Measurements from ENCODE around the gene C1QB. TPM values are rescaled to one million over a fixed set of nuclear protein-coding genes. Genes with fewer than 3 reads are reported as not detected.

Gene C1QB
- total and polyA plus RNA-seq, 2 of the 4 experiments (the other 2 are of a cell fraction), result not detected

DNA sequence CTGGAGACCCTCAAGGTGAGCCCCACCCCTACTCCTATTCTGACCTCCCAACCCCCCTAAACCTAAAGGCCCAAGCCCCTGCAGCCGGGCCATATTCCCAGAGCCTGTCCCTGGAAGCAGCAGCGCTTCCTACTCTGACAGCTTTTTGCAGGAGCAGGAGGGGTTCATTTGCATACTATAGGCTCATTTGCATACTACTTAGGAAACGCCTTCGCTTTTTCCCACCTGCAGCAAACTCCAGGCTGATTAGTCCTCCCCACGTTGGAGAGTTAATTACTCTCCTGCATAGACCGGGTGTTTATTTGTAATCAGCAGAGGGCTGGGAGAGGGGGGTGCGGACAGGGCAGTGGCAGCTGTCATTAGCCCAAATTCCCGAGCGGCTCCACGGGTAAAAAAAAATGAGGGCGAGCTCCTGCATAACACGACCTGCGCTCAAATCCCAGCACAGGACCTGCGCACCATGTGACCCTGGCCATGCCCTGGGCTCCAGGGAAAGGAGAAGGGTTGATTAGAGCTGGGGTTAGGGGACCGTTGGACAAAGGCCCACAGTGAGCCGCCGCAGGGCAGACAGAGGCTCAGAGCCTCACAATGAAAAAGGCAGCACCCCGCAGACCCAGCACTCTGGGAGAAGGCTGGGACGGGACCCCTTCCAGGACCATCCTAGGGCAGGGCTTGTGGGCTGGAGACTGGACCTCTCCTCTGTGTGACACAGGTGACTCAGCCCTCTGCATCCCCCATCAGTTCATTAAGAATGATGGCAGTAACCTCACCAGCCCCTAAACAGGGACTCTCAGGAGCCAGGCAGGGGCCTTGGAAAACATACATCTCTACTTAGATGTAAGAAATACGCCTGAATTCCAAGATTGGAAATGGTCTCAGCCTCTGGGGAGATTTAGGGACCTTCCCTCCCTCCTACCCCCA, 26.5 kb upstream of the C1QB start (continued):
- TF ChIP-seq, protein P1, sequence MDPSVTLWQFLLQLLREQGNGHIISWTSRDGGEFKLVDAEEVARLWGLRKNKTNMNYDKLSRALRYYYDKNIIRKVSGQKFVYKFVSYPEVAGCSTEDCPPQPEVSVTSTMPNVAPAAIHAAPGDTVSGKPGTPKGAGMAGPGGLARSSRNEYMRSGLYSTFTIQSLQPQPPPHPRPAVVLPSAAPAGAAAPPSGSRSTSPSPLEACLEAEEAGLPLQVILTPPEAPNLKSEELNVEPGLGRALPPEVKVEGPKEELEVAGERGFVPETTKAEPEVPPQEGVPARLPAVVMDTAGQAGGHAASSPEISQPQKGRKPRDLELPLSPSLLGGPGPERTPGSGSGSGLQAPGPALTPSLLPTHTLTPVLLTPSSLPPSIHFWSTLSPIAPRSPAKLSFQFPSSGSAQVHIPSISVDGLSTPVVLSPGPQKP (IDR thresholded peaks at IDR 0.05; ENCODE audit: borderline replicate concordance, low read depth, low read length), result no peak

DNA sequence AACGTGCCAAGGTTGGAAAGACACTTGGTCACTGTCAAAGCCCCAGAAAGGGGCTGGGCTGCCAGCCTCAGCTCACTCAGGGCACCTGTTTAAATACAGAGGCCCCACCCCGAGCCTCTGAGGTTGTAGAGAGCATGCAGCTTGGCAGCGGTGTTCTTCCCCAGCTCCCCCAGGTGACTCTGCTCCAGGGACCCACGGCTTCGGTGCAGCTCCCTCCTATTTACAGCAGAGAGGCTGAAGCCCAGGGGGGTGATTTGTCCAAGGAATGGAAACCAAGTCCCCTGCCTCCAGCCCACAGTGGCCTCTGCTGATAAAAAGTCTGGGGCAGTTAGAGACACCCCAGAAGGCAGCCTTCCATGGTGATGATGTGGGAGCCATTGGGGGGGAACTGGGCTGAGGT, 25.7 kb upstream of the C1QB start:
- H2AFZ ChIP-seq (replicated peaks; ENCODE audit: low read length, poor library complexity), result no peak overlapping the region
- dilution Hi-C loops (cut with HindIII; ENCODE audit: low sequenced_read_pairs, unreplicated experiment), result no loop called here
- H3K4me3 ChIP-seq (ENCODE audit: insufficient read depth, low read depth, low read length), result no peak overlapping the region
- no peak overlapping the region for H3K23ac ChIP-seq (ENCODE audit: low read depth, low read length)
- no peak overlapping the region for H4K5ac ChIP-seq (ENCODE audit: low read depth, low read length)
- in situ Hi-C loops (cut with MboI; ENCODE audit: low sequenced_read_pairs), result no loop called here
- WGBS, 2 experiments (ENCODE audit: extremely low coverage in 2 of 2, insufficient read length in 1 of 2), result 27% methylated on average over 3 of the region's 5 CpGs; no CpG with 5 or more reads in 1 of the 2 experiments
- no peak overlapping the region for H3K4me2 ChIP-seq (ENCODE audit: low read depth, low read length)
- no peak overlapping the region for H3K18ac ChIP-seq (ENCODE audit: low read depth, low read length)
- no peak overlapping the region for H4K8ac ChIP-seq (ENCODE audit: low read depth in 2 of 2, low read length in 2 of 2)
- ATAC-seq (ENCODE audit: low read depth) (no peak), DNase-seq (no peak)
- H3K9me1 ChIP-seq (ENCODE audit: insufficient read depth, low read length), result no peaks in the 10 kb centered on the region
- BruUV-seq (replicated peaks), result no TSS peak
- H2BK120ac ChIP-seq (ENCODE audit: low read depth, low read length), result no peak overlapping the region
- H2AK9ac ChIP-seq (replicated peaks; ENCODE audit: low read depth, low read length, poor library complexity), result no peak overlapping the region
- H3K14ac ChIP-seq (replicated peaks; ENCODE audit: low read depth, low read length), result no peak overlapping the region
- no peaks in the 10 kb centered on the region for H3K9me3 ChIP-seq (ENCODE audit: control insufficient read depth, insufficient read depth, low read length)
- H3K36me3 ChIP-seq (ENCODE audit: control insufficient read depth, insufficient read depth, low read length), result no peaks in the 10 kb centered on the region
- H4K91ac ChIP-seq (ENCODE audit: insufficient read depth, low read depth, low read length), result no peak overlapping the region
- no peak overlapping the region for H2BK15ac ChIP-seq (ENCODE audit: low read depth, low read length)
- H2BK20ac ChIP-seq (ENCODE audit: low read depth, low read length), result no peak overlapping the region
- CTCF ChIA-PET, result no interaction called here
- H3K79me1 ChIP-seq (ENCODE audit: low read depth in 1 of 2, low read length in 2 of 2), result no peaks in the 10 kb centered on the region
- H2BK5ac ChIP-seq (ENCODE audit: low read depth, low read length, poor library complexity, severe bottlenecking), result no peak overlapping the region
- no peak overlapping the region for H2AK5ac ChIP-seq (ENCODE audit: low read depth, low read length)
- no peak overlapping the region for H3K9ac ChIP-seq (ENCODE audit: low read depth, low read length)
- no peak overlapping the region for H3K27ac ChIP-seq (ENCODE audit: insufficient read depth, low read length)
- H4K20me1 ChIP-seq (ENCODE audit: insufficient read depth, low read length), result peaks cover 3% of the 10 kb centered on the region; the same call in 1 of the 2 replicates
- H3K27me3 ChIP-seq (ENCODE audit: control insufficient read depth, insufficient read depth, low read length), result peaks cover 61% of the 10 kb centered on the region
- H3K4me1 ChIP-seq (ENCODE audit: control insufficient read depth, insufficient read depth, low read length), result no peaks in the 10 kb centered on the region
- POLR2A ChIA-PET (ENCODE audit: unreplicated experiment), result no interaction called here
- intact Hi-C loops (cut with micrococcal nuclease), result no loop called here
- H3K56ac ChIP-seq (ENCODE audit: extremely low read depth, insufficient read depth, low read length), result no peak overlapping the region
- H3K4ac ChIP-seq (ENCODE audit: low read depth, low read length), result no peak overlapping the region
- TF ChIP-seq SMC3 (IDR thresholded peaks at IDR 0.05; ENCODE audit: low read depth, low read length) (no peak), RFX5 (IDR thresholded peaks at IDR 0.05; ENCODE audit: low read depth, low read length) (no peak), CHD1 (IDR thresholded peaks at IDR 0.05; ENCODE audit: low read depth, low read length) (no peak), FOS (IDR thresholded peaks at IDR 0.05; ENCODE audit: low read depth, low read length) (no peak), MXI1 (IDR thresholded peaks at IDR 0.05; ENCODE audit: borderline replicate concordance, low read depth, low read length) (no peak), MAFK (IDR thresholded peaks at IDR 0.05; ENCODE audit: low read depth, low read length) (no peak), CEBPB (IDR thresholded peaks at IDR 0.05; ENCODE audit: low read depth, low read length) (no peak), NFE2L2 (IDR thresholded peaks at IDR 0.05; ENCODE audit: low read depth, low read length) (no peak), RCOR1 (IDR thresholded peaks at IDR 0.05; ENCODE audit: insufficient replicate concordance, low read length) (no peak), RAD21 (IDR thresholded peaks at IDR 0.05; ENCODE audit: low read length) (no peak), POLR2A (IDR thresholded peaks at IDR 0.05; ENCODE audit: low read depth, low read length) (no peak)
- TF ChIP-seq, protein P1 (IDR thresholded peaks at IDR 0.05; ENCODE audit: borderline replicate concordance, low read depth, low read length), result no peak
- TF ChIP-seq, protein P2, sequence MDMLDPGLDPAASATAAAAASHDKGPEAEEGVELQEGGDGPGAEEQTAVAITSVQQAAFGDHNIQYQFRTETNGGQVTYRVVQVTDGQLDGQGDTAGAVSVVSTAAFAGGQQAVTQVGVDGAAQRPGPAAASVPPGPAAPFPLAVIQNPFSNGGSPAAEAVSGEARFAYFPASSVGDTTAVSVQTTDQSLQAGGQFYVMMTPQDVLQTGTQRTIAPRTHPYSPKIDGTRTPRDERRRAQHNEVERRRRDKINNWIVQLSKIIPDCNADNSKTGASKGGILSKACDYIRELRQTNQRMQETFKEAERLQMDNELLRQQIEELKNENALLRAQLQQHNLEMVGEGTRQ (IDR thresholded peaks at IDR 0.05; ENCODE audit: low read depth, low read length), result no peak
